ENCODE measurements around the gene CST1.

CST1 gene

DNA sequence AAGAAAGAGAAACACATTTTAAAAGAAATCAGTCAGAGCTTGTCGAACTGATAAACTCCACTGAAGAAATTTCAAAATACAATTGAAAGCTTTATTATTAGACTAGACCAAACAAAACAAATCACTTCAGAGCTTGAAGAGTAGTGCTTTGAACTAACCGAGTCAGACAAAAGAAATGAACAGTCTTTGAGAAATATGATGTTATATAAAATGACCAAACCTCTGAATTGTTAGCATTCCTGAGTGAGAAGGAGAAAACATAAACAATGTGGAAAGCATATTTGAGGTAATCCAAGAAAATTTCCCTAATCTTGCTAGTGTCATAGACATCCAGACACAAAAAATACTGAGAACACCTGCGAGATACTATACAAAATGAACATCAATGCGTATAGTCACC, 48.7 kb downstream of the CST1 start:
- no peak for DNase-seq (ENCODE audit: low read depth)

DNA sequence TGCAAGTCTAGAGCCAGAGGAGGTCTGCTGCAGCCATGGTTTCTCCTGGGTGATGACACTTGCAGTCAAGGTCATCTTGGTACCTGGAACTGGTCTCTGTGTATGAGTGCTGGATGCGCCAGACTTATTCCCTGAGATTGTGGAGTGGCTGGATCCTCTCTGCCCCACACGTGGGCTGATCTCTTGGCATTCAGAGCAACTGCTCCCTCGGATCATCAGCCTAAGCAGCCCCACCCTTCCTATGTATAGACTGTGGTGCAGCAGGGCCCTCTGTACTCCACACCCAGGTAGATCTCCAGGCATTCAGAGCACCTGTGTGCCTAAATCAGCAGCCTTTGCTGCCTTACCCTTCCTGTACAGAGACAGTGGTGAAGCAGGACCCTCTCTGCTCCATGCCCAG, 49.8 kb downstream of the CST1 start:
- DNase-seq (ENCODE audit: low read depth) = no peak

DNA sequence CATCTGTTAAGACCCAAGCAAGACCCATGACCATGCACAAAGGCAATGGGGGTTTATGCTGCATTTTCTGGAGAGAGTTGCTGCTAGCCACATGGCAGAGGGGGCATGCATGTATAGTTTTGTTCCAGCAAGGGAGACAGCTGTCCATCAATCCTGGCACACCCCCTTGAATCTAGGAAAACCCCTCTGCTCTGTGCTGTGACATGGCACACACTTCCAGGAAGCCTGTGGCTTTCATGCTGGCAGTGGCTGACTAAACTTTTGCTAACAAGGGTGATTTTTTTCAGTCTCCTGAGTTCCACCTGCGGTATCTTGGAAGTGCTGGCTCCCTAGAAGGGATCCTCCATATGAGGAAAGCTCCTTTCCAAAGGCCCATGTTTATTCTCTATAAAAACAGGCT, 52.8 kb downstream of the CST1 start:
- no peak for DNase-seq (ENCODE audit: low read depth)

Data from stimulated activated CD8-positive, alpha-beta memory T cell treated with anti-CD3 and anti-CD28 coated beads, Interleukin-15, amount 100 ng/mL, for 1 hour (primary cell).